ENCODE measurements around the gene OR10H3.

DNA sequence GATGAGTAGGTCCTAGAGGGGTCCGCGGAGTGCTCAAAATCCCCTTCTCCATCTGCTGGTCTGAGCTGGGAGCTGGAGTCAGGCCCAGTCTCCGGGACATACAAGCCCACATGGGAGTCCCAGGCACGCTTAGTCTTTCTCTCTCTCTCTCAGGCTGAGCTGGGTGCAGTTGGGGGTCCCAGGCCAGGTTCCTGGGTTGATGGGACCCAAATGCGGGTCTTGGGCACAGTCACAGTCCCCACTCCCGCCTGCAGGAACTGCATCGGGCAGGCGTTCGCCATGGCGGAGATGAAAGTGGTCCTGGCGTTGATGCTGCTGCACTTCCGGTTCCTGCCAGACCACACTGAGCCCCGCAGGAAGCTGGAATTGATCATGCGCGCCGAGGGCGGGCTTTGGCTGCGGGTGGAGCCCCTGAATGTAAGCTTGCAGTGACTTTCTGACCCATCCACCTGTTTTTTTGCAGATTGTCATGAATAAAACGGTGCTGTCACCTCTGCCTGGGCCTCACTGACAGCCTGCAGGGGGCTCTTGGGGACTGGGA is 41.1 kb upstream of the OR10H3 start:
- TF ChIP-seq, protein P1, sequence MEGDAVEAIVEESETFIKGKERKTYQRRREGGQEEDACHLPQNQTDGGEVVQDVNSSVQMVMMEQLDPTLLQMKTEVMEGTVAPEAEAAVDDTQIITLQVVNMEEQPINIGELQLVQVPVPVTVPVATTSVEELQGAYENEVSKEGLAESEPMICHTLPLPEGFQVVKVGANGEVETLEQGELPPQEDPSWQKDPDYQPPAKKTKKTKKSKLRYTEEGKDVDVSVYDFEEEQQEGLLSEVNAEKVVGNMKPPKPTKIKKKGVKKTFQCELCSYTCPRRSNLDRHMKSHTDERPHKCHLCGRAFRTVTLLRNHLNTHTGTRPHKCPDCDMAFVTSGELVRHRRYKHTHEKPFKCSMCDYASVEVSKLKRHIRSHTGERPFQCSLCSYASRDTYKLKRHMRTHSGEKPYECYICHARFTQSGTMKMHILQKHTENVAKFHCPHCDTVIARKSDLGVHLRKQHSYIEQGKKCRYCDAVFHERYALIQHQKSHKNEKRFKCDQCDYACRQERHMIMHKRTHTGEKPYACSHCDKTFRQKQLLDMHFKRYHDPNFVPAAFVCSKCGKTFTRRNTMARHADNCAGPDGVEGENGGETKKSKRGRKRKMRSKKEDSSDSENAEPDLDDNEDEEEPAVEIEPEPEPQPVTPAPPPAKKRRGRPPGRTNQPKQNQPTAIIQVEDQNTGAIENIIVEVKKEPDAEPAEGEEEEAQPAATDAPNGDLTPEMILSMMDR (IDR thresholded peaks at IDR 0.05) = no peak
- TF ChIP-seq EZH2 (IDR thresholded peaks at IDR 0.05) = no peak
